ENCODE data around the gene CALN1.

- no peak for TF ChIP-seq POLR2AphosphoS5 (IDR thresholded peaks at IDR 0.05)
- no peak for TF ChIP-seq SMC3 (conservative IDR thresholded peaks at IDR 0.05; ENCODE audit: poor library complexity)
- no peak for TF ChIP-seq EZH2 (IDR thresholded peaks at IDR 0.05; ENCODE audit: borderline replicate concordance, insufficient read depth, low read length, poor library complexity, severe bottlenecking)
- TF ChIP-seq, protein P1, sequence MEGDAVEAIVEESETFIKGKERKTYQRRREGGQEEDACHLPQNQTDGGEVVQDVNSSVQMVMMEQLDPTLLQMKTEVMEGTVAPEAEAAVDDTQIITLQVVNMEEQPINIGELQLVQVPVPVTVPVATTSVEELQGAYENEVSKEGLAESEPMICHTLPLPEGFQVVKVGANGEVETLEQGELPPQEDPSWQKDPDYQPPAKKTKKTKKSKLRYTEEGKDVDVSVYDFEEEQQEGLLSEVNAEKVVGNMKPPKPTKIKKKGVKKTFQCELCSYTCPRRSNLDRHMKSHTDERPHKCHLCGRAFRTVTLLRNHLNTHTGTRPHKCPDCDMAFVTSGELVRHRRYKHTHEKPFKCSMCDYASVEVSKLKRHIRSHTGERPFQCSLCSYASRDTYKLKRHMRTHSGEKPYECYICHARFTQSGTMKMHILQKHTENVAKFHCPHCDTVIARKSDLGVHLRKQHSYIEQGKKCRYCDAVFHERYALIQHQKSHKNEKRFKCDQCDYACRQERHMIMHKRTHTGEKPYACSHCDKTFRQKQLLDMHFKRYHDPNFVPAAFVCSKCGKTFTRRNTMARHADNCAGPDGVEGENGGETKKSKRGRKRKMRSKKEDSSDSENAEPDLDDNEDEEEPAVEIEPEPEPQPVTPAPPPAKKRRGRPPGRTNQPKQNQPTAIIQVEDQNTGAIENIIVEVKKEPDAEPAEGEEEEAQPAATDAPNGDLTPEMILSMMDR (IDR thresholded peaks at IDR 0.05; ENCODE audit: poor library complexity, severe bottlenecking) = no peak
Observed at GRCh38 chr7:72152161-72153131, 259.7 kb downstream of the CALN1 start.

All from neural cell (in vitro differentiated cells).